IMR-90 (cell line): Measurements from ENCODE around the gene KLF13. TPM values are rescaled to one million over a fixed set of nuclear protein-coding genes. Genes with fewer than 3 reads are reported as not detected.
A peak's percentile ranks its signal among the peaks of the same experiment; 100 is the strongest.

Experiments used
- ATAC-seq: fragments of 200-7000 bp; cut with Tn5 transposase; 2 replicates; pipeline ENCODE4 v1.9.1; 2020; ENCODE audit warnings: low read depth, mild to moderate bottlenecking, moderate library complexity
- BruUV-seq: library from RNA; stranded (reverse); fragments of 400-500 nt; replicated peaks from 2 replicates; lab custom pipeline; 2021; lab: Mats Ljungman, UMichigan
- CTCF ChIA-PET: fragments of 300-600 bp; formaldehyde crosslinking; extraction: SDS; loops from one replicate; lab custom pipeline; 2021; ENCODE audit warnings: antibody characterized with exemption; lab: Yijun Ruan, JAX
- POLR2A ChIA-PET: fragments of 300-600 bp; sonication (Branson Sonifier 250); formaldehyde crosslinking; loops from one replicate; lab custom pipeline; 2022; ENCODE audit warnings: antibody characterized with exemption; ENCODE audit not compliant: unreplicated experiment; lab: Charles Lee
- DNase-seq: peaks from one replicate; pipeline ENCODE4 v3.0.0; 2013
- H2AFZ ChIP-seq: replicated peaks from 2 replicates; pipeline ENCODE3; 2013; ENCODE audit warnings: low read length, mild to moderate bottlenecking; ENCODE audit not compliant: poor library complexity
- H2AK5ac ChIP-seq: 2 replicates; pipeline ENCODE4 v1.6.1; 2013; ENCODE audit warnings: low read depth, low read length, inconsistent platforms
- H2AK9ac ChIP-seq: replicated peaks from 2 replicates; pipeline ENCODE3; 2013; ENCODE audit warnings: mild to moderate bottlenecking, low read depth, low read length, moderate library complexity; ENCODE audit not compliant: poor library complexity
- H2BK120ac ChIP-seq: 2 replicates; pipeline ENCODE4 v1.6.1; 2013; ENCODE audit warnings: low read depth, low read length, inconsistent platforms
- H2BK15ac ChIP-seq: 3 replicates; pipeline ENCODE4 v1.6.1; 2013; ENCODE audit warnings: low read depth, low read length, inconsistent platforms
- H2BK20ac ChIP-seq: 2 replicates; pipeline ENCODE4 v1.6.1; 2013; ENCODE audit warnings: low read depth, mild to moderate bottlenecking, inconsistent platforms, low read length, moderate library complexity
- H2BK5ac ChIP-seq: 2 replicates; pipeline ENCODE4 v1.6.1; 2013; ENCODE audit warnings: mild to moderate bottlenecking, low read depth, low read length, inconsistent platforms; ENCODE audit not compliant: poor library complexity, severe bottlenecking
- H3K14ac ChIP-seq: replicated peaks from 2 replicates; pipeline ENCODE4 v1.6.1; 2013; ENCODE audit warnings: low read depth, low read length, inconsistent platforms
- H3K18ac ChIP-seq: 2 replicates; pipeline ENCODE4 v1.6.1; 2013; ENCODE audit warnings: low read depth, low read length, control low read depth
- H3K23ac ChIP-seq: 2 replicates; pipeline ENCODE4 v1.6.1; 2013; ENCODE audit warnings: low read depth, low read length, inconsistent platforms
- H3K27ac ChIP-seq: 2 replicates; pipeline ENCODE4 v1.5.1; 2013; ENCODE audit warnings: mild to moderate bottlenecking, control low read depth, low read length; ENCODE audit not compliant: insufficient read depth
- H3K27me3 ChIP-seq: 2 replicates; pipeline ENCODE4 v1.6.1; 2013; ENCODE audit warnings: low read length; ENCODE audit not compliant: control insufficient read depth, insufficient read depth
- H3K36me3 ChIP-seq: 2 replicates; pipeline ENCODE4 v1.6.1; 2013; ENCODE audit warnings: low read length, mixed read lengths; ENCODE audit not compliant: control insufficient read depth, insufficient read depth
- H3K4ac ChIP-seq: 2 replicates; pipeline ENCODE4 v1.6.1; 2013; ENCODE audit warnings: low read depth, low read length, inconsistent platforms
- H3K4me1 ChIP-seq: 2 replicates; pipeline ENCODE4 v1.6.1; 2013; ENCODE audit warnings: low read length, mixed read lengths; ENCODE audit not compliant: control insufficient read depth, insufficient read depth
- H3K4me2 ChIP-seq: 2 replicates; pipeline ENCODE4 v1.6.1; 2013; ENCODE audit warnings: low read depth, mild to moderate bottlenecking, control low read depth, low read length, moderate library complexity
- H3K4me3 ChIP-seq: 2 replicates; pipeline ENCODE4 v1.5.1; 2013; ENCODE audit warnings: low read depth, mild to moderate bottlenecking, control low read depth, low read length, moderate library complexity; ENCODE audit not compliant: insufficient read depth
- H3K56ac ChIP-seq: 2 replicates; pipeline ENCODE4 v1.6.1; 2013; ENCODE audit warnings: low read length, inconsistent platforms; ENCODE audit not compliant: insufficient read depth; ENCODE audit errors: extremely low read depth
- H3K79me1 ChIP-seq, 2 experiments: 2 replicates each; pipeline ENCODE4 v1.6.1; 2013; ENCODE audit warnings: low read length in 2 of 2, inconsistent platforms in 1 of 2, low read depth in 1 of 2
- H3K9ac ChIP-seq: 2 replicates; pipeline ENCODE4 v1.6.1; 2013; ENCODE audit warnings: low read depth, low read length, control low read depth
- H3K9me1 ChIP-seq: 2 replicates; pipeline ENCODE4 v1.6.1; 2013; ENCODE audit warnings: low read length, inconsistent platforms; ENCODE audit not compliant: insufficient read depth
- H3K9me3 ChIP-seq: 2 replicates; pipeline ENCODE4 v1.6.1; 2013; ENCODE audit warnings: low read length; ENCODE audit not compliant: control insufficient read depth, insufficient read depth
- H4K20me1 ChIP-seq: 2 replicates; pipeline ENCODE4 v1.6.1; 2013; ENCODE audit warnings: low read length, inconsistent platforms; ENCODE audit not compliant: insufficient read depth
- H4K5ac ChIP-seq: 2 replicates; pipeline ENCODE4 v1.6.1; 2013; ENCODE audit warnings: mild to moderate bottlenecking, low read depth, low read length, control low read depth
- H4K8ac ChIP-seq, 2 experiments: 2 replicates each; pipeline ENCODE4 v1.6.1; 2013; ENCODE audit warnings: low read depth in 2 of 2, low read length in 2 of 2, control low read depth in 1 of 2, inconsistent platforms in 1 of 2
- H4K91ac ChIP-seq: 2 replicates; pipeline ENCODE4 v1.6.1; 2013; ENCODE audit warnings: low read depth, low read length, inconsistent platforms; ENCODE audit not compliant: insufficient read depth
- ELK1 ChIP-seq: fragments of 150-350 bp; IDR thresholded peaks from 2 replicates; pipeline ENCODE4 v1.6.1; 2016; ENCODE audit warnings: low read depth, mild to moderate bottlenecking, low read length, moderate library complexity, borderline replicate concordance
- NFE2L2 ChIP-seq: fragments of 150-350 bp; IDR thresholded peaks from 2 replicates; pipeline ENCODE4 v1.6.1; 2016; ENCODE audit warnings: low read depth, mild to moderate bottlenecking, low read length
- WGBS, 2 experiments: methylation state at CpG; one replicate each; pipeline versions ENCODE4 v1.1.5 to v1.1.7; 2013; ENCODE audit warnings: missing lambda C conversion rate in 2 of 2; ENCODE audit not compliant: insufficient read length in 1 of 2; ENCODE audit errors: extremely low coverage in 2 of 2; 5-methylcytosine and 5-hydroxymethylcytosine counted together
- dilution Hi-C: fragments of 300-500 bp; cut with HindIII; formaldehyde crosslinking; loops from one replicate; pipeline ENCODE4 v1.14.3; 2018; ENCODE audit warnings: low sequenced_read_pairs; ENCODE audit not compliant: unreplicated experiment
- in situ Hi-C: fragments of 300-500 bp; cut with MboI; formaldehyde crosslinking; loops from 3 replicates; pipeline ENCODE4 v1.14.3; 2019; ENCODE audit warnings: low sequenced_read_pairs, inconsistent platforms, mixed read lengths
- intact Hi-C: fragments of 100-400 bp; cut with micrococcal nuclease; formaldehyde crosslinking; loops from 2 replicates; pipeline ENCODE4 v1.10.0; 2022
- polyA plus RNA-seq, 3 experiments: library from polyadenylated mRNA; depleted of rRNA; stranded (reverse); fragments of >200 nt; gene quantifications; 2 replicates each; pipeline ENCODE4 v1.2.3, GENCODE V29; 2012; ENCODE audit warnings: low replicate concordance in 1 of 3
- total RNA-seq: library from RNA; depleted of rRNA; stranded (reverse); fragments of >200 nt; gene quantifications from 2 replicates; pipeline ENCODE4 v1.2.3, GENCODE V29; 2012

KLF13 gene
- total and polyA plus RNA-seq, 2 of the 4 experiments (the other 2 are of a cell fraction), result 9.5 to 10.6 TPM

- Histone ChIP-seq H3K14ac (no peak overlapping the region), H3K56ac (no peak overlapping the region), H2BK120ac (no peak overlapping the region), H3K23ac (no peak overlapping the region), H2BK20ac (no peak overlapping the region), H3K9ac (no peak overlapping the region), H2AFZ (no peak overlapping the region), H3K4me3 (no peak overlapping the region), H3K4me1 (no peaks in the 10 kb centered on the region), H3K9me3 (no peaks in the 10 kb centered on the region), H3K4ac (no peak overlapping the region), H2AK9ac (peak overlapping the region; percentile 16), H3K18ac (no peak overlapping the region), H3K36me3 (no peaks in the 10 kb centered on the region), H4K91ac (no peak overlapping the region), H3K4me2 (no peak overlapping the region), H2AK5ac (no peak overlapping the region), H3K79me1 (no peaks in the 10 kb centered on the region), H4K8ac (no peak overlapping the region), H2BK15ac (no peak overlapping the region), H2BK5ac (no peak overlapping the region), H4K20me1 (no peaks in the 10 kb centered on the region; the same call in 1 of the 2 replicates), H3K9me1 (no peaks in the 10 kb centered on the region), H3K27me3 (peaks cover 44% of the 10 kb centered on the region), H3K27ac (no peak overlapping the region), H4K5ac (no peak overlapping the region)
- no TSS peak for BruUV-seq
- DNase-seq (no peak), ATAC-seq (no peak)
- no peak for TF ChIP-seq NFE2L2
- no peak for TF ChIP-seq ELK1
- CTCF ChIA-PET, result no interaction called here
- dilution Hi-C loops (no loop called here), in situ Hi-C loops (no loop called here), intact Hi-C loops (no loop called here)
- WGBS, 2 experiments, result 40% methylated on average over 1 of the region's 2 CpGs; no CpG with 5 or more reads in 1 of the 2 experiments
- POLR2A ChIA-PET, result no interaction called here
Measured at GRCh38 chr15:31305375-31305774, 21.3 kb upstream of the KLF13 start.
